Endodermal cell (in vitro differentiated cells): Measurements from ENCODE around the gene CEP128. TPM values are rescaled to one million over a fixed set of nuclear protein-coding genes. Genes with fewer than 3 reads are reported as not detected.

Experiments
- DNase-seq: peaks from one replicate; pipeline ENCODE4 v3.0.0-alpha.2; 2017
- H3K27ac ChIP-seq: 2 replicates; pipeline ENCODE4 v1.5.1; 2013; ENCODE audit warnings: mild to moderate bottlenecking, low read depth, low read length, moderate library complexity
- H3K27me3 ChIP-seq: 2 replicates; pipeline ENCODE4 v1.6.1; 2013; ENCODE audit warnings: mild to moderate bottlenecking, low read length, moderate library complexity; ENCODE audit not compliant: insufficient read depth, control insufficient read depth, poor library complexity, severe bottlenecking
- H3K36me3 ChIP-seq: 2 replicates; pipeline ENCODE4 v1.7.0; 2013; ENCODE audit warnings: mild to moderate bottlenecking, low read length, moderate library complexity; ENCODE audit not compliant: control insufficient read depth, insufficient read depth
- H3K4me1 ChIP-seq: one replicate; pipeline ENCODE4 v1.7.0; 2013; ENCODE audit warnings: low read length; ENCODE audit not compliant: control insufficient read depth, insufficient read depth
- H3K4me3 ChIP-seq: 2 replicates; pipeline ENCODE4 v1.5.1; 2013; ENCODE audit warnings: mild to moderate bottlenecking, low read length, moderate library complexity
- H3K9ac ChIP-seq: 2 replicates; pipeline ENCODE4 v1.6.1; 2013; ENCODE audit warnings: mild to moderate bottlenecking, low read length, moderate library complexity; ENCODE audit not compliant: poor library complexity, severe bottlenecking; ENCODE audit errors: extremely low read depth
- H3K9me3 ChIP-seq: 2 replicates; pipeline ENCODE4 v1.6.1; 2013; ENCODE audit warnings: mild to moderate bottlenecking, low read length, moderate library complexity; ENCODE audit not compliant: control insufficient read depth
- H3K27ac Mint-ChIP-seq: 2 replicates; pipeline ENCODE4 v1.8.0; 2020; ENCODE audit warnings: mixed read lengths
- H3K27me3 Mint-ChIP-seq: 2 replicates; pipeline ENCODE4 v1.8.0; 2021; ENCODE audit warnings: mild to moderate bottlenecking, mixed read lengths; ENCODE audit not compliant: insufficient read depth
- H3K36me3 Mint-ChIP-seq: 2 replicates; pipeline ENCODE4 v1.8.0; 2020; ENCODE audit warnings: low read depth, mixed read lengths
- H3K4me1 Mint-ChIP-seq: 2 replicates; pipeline ENCODE4 v1.8.0; 2020; ENCODE audit warnings: mixed read lengths
- H3K4me3 Mint-ChIP-seq: 2 replicates; pipeline ENCODE4 v1.8.0; 2020; ENCODE audit warnings: mild to moderate bottlenecking, moderate library complexity, mixed read lengths
- H3K9me3 Mint-ChIP-seq: 2 replicates; pipeline ENCODE4 v1.8.0; 2020; ENCODE audit warnings: mild to moderate bottlenecking, mixed read lengths
- WGBS, 2 experiments: methylation state at CpG; one replicate each; pipeline versions ENCODE4 v1.1.5 to v1.1.7; 2013; ENCODE audit warnings: missing lambda C conversion rate in 2 of 2, mixed read lengths in 1 of 2; ENCODE audit not compliant: insufficient coverage in 1 of 2, insufficient read length in 1 of 2; 5-methylcytosine and 5-hydroxymethylcytosine counted together
- total RNA-seq, 2 donors: library from RNA; stranded (reverse); fragmentation: NEBNext Ultra II Directional in 1 of 2; extraction: Animal tissue kit (Norgen Biotek cat#: 25700) in 1 of 2; gene quantifications; 2 replicates in 1 of 2; 3 replicates in 1 of 2; pipeline ENCODE4 v1.2.1, GENCODE V29; 2021
- TF ChIP-seq, protein P1 (sequence below): fragments of 200-600 bp; sonication (generic); conservative IDR thresholded peaks from 2 replicates; pipeline ENCODE4 v1.5.0; 2021; ENCODE audit warnings: antibody characterized with exemption, mild to moderate bottlenecking

CEP128 gene
- total RNA-seq, 2 donors from 2014 or later: 21.6 to 29.0 TPM

DNA sequence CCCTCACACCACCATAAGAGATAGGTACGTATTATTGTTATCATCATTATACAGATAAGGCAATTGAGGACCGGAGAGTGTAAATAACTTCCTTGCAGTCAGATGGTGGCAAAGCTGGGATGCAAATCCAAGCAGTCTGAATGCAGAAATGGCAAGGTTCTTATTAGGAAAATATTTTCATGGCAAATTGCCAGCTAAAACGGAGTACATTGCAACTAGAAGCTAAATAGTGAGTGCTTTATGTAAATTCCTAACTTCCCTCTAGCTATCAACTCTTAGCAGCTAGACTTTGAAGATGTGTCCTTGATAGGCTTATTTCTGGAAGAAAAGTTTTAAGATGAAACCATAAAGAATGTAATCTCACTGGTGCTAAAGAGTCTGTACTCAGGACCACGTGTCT, 406.4 kb downstream of the CEP128 start:
- Mint-ChIP-seq H3K4me1 (peaks cover 8% of the 10 kb centered on the region), H3K4me3 (no peak overlapping the region), H3K27me3 (peaks cover 74% of the 10 kb centered on the region), H3K9me3 (peaks cover 14% of the 10 kb centered on the region), H3K27ac (no peak overlapping the region), H3K36me3 (peaks cover 7% of the 10 kb centered on the region)
- WGBS, 2 experiments: 69 to 76% methylated on average over 2 to 3 of the region's 4 CpGs
- no peak for DNase-seq
- Histone ChIP-seq H3K9me3 (peaks cover 10% of the 10 kb centered on the region), H3K4me3 (no peak overlapping the region), H3K9ac (no peak overlapping the region), H3K27me3 (peaks cover 48% of the 10 kb centered on the region), H3K27ac (no peak overlapping the region), H3K4me1 (peaks cover 4% of the 10 kb centered on the region), H3K36me3 (no peaks in the 10 kb centered on the region)
- TF ChIP-seq, protein P1, sequence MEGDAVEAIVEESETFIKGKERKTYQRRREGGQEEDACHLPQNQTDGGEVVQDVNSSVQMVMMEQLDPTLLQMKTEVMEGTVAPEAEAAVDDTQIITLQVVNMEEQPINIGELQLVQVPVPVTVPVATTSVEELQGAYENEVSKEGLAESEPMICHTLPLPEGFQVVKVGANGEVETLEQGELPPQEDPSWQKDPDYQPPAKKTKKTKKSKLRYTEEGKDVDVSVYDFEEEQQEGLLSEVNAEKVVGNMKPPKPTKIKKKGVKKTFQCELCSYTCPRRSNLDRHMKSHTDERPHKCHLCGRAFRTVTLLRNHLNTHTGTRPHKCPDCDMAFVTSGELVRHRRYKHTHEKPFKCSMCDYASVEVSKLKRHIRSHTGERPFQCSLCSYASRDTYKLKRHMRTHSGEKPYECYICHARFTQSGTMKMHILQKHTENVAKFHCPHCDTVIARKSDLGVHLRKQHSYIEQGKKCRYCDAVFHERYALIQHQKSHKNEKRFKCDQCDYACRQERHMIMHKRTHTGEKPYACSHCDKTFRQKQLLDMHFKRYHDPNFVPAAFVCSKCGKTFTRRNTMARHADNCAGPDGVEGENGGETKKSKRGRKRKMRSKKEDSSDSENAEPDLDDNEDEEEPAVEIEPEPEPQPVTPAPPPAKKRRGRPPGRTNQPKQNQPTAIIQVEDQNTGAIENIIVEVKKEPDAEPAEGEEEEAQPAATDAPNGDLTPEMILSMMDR: no peak

DNA sequence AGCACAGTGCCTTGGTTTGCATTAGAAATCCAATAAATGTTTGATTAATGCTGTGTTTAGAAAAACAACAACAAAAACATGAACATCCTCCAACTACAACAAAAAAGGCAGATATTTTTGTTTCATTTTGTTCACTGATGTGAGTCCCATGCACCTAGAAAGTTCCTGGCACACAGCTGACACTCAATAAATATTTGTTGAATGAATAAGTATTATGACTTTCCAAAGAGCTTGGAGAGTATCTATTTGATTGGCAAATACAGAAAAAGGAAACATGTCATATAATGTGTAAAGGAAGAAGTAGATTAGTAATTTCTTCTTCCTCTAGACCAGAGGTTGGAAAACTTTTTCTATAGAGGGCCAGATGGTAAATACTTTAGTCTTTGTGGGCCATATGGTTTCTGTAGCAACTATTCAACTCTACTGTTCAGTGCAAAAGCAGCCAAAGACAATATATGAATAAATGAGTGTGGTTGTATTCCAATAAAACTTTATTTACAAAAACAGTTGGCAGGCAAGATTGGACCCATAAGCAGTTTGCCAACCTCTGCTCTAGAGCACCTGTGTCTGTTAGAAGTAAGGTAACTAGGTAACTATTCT, 417.9 kb downstream of the CEP128 start:
- no peaks in the 10 kb centered on the region for H3K9me3 ChIP-seq
- H3K4me3 Mint-ChIP-seq: no peak overlapping the region
- H3K9me3 Mint-ChIP-seq: no peaks in the 10 kb centered on the region
- no peaks in the 10 kb centered on the region for H3K4me1 ChIP-seq
- H3K36me3 ChIP-seq: no peaks in the 10 kb centered on the region
- no peaks in the 10 kb centered on the region for H3K36me3 Mint-ChIP-seq
- TF ChIP-seq, protein P1: no peak
- DNase-seq: no peak
- no peaks in the 10 kb centered on the region for H3K4me1 Mint-ChIP-seq
- no peaks in the 10 kb centered on the region for H3K27me3 Mint-ChIP-seq
- no peak overlapping the region for H3K27ac ChIP-seq
- H3K27ac Mint-ChIP-seq: no peak overlapping the region
- H3K4me3 ChIP-seq: no peak overlapping the region
- H3K9ac ChIP-seq: no peak overlapping the region
- H3K27me3 ChIP-seq: no peaks in the 10 kb centered on the region

DNA sequence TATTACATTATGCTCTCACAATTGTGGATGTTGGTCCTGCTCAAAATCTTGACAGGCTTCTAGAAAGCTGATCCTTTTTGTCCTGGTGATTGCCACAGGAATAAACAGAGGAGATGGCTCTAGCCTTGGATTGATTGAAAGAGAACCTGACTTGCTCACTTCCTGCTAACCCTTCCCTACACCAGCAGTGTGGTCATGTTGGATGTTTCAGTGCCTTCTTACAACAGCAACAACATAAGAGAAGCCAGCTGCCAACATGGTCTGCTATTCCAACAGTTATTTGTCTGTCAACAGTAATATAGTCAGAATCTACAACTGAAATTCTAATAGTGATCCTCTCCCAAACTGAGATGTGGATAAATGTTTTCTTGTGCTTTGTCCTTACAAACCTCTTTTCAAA, 418.6 kb downstream of the CEP128 start:
- Histone ChIP-seq H3K27me3 (no peaks in the 10 kb centered on the region), H3K4me1 (no peaks in the 10 kb centered on the region), H3K9me3 (no peaks in the 10 kb centered on the region), H3K9ac (no peak overlapping the region), H3K27ac (no peak overlapping the region), H3K36me3 (no peaks in the 10 kb centered on the region), H3K4me3 (no peak overlapping the region)
- TF ChIP-seq, protein P1: no peak
- no peak for DNase-seq
- Mint-ChIP-seq H3K4me3 (no peak overlapping the region), H3K27ac (no peak overlapping the region), H3K27me3 (no peaks in the 10 kb centered on the region), H3K4me1 (no peaks in the 10 kb centered on the region), H3K36me3 (no peaks in the 10 kb centered on the region), H3K9me3 (no peaks in the 10 kb centered on the region)
